Measurements from ENCODE around the gene LARGE1.
A peak's percentile ranks its signal among the peaks of the same experiment; 100 is the strongest.

LARGE1 gene

DNA sequence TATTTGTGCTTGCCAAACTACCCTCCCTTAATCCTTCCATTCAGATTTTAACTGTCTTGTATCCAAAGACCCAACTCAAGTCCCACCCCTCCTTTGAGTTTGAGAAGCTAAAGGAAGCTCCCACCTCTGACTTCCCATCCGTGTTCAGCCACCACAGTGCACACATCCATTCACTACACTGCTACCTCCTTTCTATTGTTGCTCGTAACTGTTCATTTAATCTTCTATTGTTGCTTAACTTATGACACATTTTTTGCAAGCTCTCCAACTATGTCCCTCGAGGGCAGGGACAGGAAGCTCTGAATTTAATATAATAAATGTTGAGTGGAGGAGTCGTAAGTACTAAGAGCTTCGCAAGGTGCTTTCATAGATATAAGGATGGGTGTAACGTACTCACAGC lies 10.4 kb downstream of the LARGE1 start:
- no peak for DNase-seq

DNA sequence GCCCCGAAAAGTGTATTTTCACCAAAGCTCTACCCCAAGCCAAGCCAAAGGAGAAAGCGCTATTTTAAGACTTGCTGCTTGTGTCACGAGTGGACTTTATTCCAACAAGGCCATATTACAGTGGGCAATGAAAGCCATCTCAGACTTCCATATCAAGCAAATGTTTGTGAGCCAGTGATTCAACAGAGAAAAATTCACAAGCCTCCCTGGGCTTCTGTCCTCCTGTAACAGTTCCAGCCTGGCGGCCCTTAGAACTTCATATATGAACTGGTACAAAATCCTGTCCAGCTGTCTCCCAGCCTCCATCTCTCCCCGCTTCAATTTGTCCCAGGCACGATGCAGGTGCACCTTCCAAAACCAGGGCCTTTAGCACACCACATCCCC lies 11.2 kb downstream of the LARGE1 start:
- peak; percentile 70 for DNase-seq

DNA sequence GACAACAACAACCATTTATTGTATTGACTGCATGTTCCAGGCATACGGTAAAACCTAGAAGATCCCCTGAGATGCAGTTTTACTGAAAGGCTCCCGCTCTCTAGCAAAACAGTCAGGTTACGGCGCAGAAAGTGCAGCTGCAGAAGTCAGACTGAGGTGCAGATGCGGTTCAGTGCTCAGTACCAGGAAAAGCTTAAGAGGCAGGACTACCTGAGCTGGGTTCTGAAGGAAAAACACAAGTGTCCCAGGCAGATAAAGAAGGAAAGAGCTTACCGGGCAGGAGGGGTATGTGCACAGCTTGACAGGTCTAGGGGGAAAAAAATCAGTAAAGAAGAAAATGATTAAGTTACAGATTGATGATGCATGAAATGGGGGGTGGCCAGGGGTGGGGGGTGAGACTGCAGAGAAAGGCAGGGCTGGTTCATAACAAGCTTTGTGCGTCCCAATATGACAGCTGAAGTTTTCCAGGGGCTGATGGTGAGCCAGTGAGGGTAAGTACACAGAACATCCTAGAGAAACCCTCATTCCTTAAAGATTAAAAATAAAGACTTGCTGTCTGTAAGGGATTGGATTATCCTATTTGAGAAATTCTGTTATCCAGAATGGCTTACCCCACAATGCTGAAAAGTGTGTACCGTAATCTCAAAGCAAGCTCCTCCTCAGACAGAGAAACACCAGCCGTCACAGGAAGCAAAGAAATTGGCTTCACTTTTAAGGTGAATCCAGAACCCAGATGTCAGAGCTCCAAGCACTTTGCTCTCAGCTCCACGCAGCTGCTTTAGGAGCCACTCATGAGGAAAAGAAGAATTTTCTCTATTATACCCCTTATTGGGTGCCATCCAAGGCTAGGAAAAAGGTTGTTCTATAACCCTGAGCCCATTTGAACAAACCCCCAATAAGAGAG lies 11.9 kb downstream of the LARGE1 start:
- DNase-seq, result no peak

DNA sequence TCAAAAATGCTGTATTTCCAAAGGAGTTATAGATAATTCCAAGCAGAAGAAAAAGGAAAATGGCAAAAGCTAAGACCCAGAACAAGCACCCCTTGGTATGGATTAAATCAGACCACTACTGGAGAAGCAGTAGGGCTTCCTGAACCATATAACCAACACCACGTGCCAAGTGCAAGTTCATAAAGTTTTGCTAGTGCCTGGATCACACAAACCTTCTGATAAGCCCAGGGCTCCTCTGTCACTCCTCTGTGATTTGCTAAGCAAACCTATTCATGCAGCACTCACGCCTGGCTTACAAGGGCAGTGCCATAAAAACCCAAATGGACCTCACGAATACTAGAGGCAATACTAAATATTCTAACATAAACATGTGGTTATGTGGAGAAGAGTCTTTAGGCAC lies 13.3 kb downstream of the LARGE1 start:
- DNase-seq, result no peak

DNA sequence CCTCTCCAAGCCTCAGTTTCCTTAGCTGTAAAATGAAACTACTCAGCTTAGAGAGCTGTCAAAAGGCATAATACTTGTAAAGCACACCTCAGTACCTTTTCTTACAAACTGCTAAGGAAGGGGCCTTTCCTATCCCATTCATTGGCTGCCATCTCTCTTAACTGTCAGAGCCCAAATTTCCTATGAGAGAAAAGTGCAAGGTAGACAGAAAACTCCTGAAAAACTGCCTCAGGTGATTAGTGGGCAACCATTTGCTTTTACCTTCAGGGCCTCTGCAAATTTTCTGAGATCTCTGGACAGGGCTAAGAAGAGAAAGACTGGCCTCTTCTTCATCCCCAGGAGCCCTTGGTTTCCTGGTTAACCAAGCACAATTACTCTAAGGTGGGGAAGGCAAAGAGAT lies 13.8 kb downstream of the LARGE1 start:
- no peak for DNase-seq

DNA sequence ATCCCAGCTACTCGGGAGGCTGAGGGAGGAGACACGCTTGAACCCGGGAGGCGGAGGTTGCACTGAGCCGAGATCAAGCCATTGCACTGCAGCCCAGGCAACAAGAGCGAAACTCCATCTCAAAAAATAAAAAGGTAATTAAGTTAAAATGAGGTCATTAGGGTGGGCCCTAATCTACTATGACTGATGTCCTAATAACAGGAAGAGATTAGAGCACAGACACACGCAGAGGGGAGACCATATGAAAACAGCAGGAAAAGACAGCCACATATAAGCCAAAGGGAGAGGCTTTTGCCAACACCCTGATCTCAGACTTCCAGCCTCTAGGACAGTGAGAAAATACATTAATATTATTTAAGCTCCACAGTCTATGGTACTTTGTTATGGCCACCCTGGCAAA lies 17.3 kb downstream of the LARGE1 start:
- DNase-seq, result no peak

DNA sequence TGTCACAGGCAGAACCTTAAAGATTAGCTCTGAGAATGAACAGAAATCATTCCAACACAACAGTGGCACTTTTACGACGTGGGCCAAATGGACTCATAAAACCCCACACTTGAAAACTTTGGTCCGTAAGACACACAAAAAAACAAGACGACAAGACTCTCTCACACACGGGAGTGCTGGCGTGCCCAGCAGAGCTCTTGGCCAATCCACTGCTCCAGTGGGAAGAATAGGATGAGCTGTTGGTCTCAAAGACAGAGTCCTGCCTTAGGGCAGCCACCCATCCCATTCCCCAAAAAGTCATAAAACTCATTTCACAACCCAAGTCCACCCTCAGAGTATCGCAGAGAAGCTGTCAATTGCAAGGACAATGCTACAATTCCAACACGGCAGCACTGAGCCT lies 18.2 kb downstream of the LARGE1 start:
- no peak for DNase-seq

DNA sequence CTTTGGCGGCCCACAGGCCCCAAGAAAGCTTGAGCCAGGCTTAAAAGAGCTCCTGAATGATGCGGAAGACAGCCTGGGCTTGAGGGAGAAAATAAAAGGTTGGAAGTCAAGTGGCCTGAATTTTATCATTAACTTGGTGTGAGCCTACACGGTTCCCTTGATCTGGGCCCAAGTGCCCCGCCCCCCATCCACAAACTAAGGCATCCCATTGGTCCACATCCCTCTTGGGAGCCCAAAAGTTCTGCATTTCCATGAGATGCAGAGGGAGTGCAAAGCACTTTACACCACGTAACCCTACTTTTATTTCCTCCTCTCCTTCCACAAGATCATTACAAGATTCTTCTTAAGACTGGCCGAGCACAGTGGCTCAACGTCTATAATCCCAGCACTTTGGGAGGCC lies 22.2 kb downstream of the LARGE1 start:
- no peak for DNase-seq

DNA sequence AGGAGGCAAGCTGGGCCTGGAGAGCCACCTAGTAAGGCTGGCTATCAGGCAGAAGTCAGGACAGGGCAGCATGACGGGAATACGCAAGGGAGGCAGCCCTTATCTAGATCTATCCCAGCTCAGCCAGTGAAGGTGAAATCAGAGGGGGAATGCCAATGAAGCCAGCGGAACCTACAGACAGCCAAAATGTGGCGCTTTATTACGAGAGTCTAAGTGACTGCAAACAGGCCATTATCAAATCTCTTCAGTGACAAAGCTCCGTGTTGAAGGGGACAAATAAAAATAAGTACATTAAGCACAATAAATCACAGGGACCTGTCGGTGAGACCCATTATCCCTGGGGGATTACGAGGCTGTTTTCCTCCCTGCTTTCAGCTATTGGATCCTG lies 22.8 kb downstream of the LARGE1 start:
- DNase-seq, result no peak

DNA sequence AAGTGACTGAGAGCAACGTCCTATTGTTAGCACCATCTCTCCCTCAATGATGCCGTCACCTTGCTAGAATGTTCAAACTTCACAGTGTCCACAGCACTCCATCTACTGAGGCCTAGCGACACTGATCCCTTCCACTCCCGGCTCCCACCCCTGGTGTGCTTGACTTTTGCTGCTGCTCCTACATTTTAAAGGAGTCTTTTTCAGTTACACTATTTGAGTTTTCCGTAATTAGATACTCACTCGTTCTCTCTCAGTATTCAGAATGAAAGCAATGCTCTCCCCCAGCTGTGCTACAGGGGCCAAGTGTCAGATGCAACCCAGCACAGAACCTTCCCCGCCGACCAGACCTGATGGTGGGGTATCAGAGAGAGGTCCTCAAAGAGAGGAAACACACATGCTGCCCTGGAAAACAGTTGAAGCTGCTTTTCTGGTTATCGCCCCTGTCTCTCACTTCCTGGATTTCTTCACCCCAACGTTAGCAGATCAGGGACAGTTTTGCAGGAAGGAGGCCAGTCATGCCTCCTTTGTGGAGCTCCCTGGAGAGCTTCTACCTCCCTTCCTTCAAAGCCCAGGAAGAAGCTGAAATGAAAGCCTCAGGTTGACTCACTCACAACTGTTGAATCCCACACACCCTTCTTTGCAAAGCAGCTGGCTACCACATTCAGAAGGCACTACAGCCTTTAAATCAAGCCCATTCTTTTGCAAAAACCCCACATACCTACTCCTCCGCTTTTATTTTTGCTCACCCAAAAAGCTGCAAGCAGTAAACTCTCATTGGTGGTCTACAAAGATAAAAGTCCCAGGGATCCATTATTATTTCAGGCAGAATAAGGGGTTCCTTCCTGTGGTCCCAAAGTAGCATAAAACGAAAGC lies 23.5 kb downstream of the LARGE1 start:
- peak; percentile 53 for DNase-seq

DNA sequence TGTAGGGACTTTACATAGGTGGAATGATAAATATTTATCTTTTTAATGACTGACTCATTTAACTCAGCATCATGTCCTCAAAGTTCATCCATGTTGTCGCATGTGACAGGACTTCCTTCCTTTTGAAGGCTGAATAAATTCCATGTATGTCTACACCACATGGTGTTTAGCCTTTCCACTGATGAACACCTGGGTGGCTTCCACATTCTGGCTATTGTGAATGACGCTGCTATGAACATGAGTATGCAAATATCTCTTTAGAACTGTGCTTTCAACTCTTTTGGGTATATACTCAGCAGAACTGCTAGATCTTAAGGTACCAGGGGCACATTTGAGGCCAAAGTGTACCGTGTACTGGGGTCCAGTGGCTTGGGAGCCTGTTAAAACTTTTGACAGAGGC lies 24.1 kb downstream of the LARGE1 start:
- DNase-seq, result no peak

DNA sequence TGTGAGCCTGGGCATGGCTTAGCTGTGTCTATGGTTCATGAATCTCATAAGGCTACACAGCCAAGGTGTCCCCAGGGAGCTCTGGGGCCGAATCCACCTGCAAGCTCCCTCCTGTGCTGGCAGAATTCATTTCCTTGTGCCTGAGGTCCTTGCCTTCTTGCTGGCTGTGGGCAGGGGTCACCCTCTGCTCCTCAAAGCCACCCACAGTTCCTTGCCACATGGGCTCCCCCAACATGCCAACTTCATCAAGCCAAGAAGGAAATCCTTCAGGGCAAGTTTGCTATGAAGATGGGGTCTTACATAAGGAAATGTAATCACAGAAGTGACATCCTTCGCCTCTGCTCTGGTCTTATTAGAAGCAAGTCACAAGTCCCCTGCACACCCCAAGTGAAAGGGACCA lies 24.8 kb downstream of the LARGE1 start:
- no peak for DNase-seq

DNA sequence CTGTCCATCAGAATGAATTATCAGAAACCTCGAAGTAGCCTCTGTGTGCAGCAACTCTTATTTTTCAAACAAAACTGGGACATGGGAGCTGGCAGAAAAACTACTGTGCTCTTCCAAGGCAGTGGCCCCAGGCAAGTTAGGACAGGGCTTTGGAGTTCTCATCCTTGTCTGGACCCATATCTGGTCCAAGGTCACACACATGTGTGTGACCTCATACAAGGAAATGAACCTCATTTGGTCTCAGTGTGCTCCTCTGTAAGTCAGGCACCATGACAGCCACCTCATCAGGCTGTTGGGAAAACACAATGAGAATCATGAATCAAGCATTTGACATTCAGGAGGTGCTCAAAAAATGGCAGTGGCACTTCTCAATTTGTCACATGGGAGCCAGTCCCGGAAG lies 25.8 kb downstream of the LARGE1 start:
- no peak for DNase-seq

DNA sequence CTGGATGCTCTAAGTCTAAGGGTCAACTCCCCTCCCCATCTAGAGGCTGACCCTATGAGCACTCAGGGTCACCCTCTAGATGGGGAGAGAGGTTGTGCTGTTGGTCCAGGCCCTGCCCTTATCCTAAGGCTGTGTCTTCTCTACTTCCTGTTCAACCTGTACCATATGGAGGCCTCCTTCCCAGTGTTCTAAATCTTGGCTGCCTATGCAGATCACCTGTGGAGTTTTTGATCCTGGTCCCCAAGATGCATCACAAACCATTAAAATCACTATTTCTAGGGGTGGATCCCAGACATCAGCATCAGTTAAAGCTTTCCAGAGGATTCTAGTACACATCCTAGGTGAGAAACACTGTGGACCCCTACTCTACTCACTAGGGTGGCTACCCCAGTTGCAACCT lies 26.2 kb downstream of the LARGE1 start:
- no peak for DNase-seq

DNA sequence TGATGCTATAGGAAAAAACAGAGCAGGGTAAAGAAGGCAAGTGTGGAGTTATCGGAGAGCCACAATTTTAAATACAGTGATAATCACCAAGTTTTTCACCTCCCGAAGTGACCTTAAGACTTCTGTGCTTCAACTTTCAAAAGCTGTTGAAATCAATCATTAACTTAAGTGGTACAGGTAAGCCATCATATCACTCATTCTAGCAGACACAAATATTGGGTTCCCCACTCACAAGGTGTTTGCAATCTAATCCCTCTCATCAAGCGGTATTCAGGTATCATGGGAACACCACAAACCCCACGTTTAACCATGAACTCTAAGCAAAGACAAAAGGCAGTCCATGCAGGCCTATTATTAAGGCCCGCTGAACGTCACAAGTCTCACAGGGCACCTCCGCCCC lies 26.8 kb downstream of the LARGE1 start:
- no peak for DNase-seq

DNA sequence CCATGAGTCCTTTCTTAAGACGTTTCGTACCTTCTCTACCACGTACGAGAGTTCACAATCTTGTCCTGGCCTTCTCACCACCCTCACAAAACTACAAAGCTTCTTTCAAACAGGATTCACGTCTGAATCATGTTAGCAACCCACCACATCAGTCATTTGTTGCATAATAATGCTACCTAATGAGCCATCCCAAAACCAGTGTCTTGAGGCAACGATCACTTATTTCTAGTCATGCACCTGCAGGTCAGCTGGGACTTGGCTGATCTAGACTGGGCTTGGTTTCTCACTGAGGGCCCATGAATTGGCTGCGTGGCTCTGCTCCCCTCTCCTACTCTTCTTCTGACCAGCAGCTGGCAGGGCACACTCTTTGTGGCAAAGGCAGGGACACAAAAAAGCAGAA lies 28.3 kb downstream of the LARGE1 start:
- no peak for DNase-seq

DNA sequence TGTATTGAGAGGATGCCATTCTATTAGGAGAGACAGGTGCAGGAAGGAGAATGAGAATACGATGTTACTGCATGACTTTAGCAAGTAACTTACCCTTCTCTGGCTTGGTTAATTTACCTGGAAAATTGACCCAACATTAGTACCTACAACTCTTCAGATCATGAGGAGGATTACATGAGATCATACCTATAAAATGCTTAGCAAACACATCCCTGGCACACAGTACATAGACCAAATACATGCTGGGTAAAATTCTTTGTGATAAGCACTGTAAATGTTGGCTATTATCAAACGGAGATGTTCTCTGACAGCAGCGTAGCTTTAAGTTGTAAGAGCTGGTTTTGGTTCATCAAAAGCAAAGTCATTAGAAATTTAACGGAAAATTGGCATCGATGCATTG lies 28.8 kb downstream of the LARGE1 start:
- DNase-seq, result no peak

DNA sequence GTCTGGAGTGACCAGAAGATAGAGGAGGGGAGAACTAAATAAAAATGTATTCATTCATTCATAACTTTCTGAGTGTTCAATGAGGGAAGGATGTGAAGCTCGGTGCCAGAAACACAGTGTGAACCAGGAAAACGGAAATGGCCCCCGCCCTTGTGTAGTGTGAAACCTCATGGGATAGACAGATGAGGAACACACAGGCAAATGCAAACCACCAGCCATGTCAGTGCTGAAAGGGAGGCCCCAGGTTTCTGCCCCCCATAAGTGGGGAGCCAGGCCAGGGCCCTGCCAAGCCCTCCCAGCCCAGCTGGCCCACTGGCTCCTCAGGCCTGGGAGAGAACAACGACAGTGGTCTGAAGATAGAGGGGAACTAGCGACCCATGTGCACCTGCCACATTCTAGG lies 30.5 kb downstream of the LARGE1 start:
- no peak for DNase-seq

DNA sequence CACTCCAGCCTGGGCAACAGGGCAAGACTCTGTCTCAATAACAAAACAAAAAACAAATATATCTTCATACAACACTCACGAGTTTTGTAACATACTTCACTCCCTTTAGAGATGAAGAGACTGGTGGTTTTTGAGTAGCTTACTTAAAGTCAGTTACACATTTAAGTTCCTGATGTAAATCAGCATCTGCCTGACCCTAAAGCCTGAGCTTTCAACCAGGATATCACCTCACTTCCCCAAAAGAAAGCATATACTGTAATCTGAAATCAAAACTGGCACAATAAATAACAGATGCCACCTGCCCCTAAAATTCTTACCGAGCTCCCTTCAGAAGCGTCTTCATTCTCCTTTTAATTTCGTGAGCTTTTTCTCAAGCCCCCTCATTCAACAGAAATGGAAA lies 31.5 kb downstream of the LARGE1 start:
- DNase-seq, result no peak

DNA sequence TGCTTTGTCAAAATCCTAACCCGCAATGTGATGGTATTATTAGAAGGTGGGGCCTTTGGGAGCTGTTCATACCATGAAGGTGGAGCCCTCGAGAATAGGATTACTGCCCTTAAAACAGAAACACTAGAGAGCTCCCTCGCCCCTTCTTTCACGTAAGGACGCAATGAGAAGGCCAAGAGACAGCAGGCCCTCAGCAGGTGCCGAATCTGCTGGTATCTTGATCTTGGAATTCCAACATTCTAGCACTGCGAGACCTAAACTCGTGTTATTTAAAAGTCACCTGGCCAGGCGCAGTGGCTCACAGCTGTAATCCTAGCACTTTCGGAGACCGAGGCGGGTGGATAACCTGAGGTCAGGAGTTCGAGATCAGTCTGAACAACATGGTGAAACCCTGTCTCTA lies 33.1 kb downstream of the LARGE1 start:
- DNase-seq, result no peak

DNA sequence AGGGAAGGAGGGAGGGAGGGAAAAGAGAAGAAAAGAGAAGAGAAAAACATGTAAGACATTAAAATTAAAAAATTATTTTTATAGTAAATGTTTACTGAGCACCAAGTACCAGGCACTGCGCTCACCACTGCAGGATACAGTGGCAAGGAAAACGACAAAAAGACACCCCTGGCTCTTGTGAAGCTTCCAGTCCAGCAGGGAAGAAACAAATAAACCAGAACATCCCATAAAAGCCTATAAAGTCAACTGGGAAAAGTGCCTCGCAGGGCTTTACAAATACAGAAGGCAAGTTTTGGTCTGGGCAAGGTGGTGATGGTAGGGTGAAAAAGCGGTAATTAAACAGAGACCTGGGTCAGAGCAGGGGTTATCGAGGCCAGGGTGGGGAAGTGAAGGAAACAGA lies 33.6 kb downstream of the LARGE1 start:
- no peak for DNase-seq

DNA sequence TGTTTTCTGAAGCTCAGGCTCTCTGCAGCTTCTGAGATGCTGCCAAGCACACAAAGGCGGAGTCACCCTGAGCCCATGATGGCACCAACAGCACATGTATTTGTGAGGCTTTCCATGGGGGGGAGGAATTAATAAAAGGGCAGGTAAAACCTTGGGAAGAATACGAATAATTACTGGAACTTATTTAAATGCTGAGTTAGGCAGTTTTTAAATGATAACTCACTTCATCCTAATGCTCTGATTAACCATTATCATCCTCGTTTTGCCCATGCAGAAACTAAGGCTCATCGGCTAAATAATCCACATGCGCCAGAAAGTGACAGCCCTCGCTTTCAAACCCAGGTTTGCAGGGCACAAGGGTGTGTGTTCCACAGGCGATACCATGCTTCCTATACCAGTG lies 35.4 kb downstream of the LARGE1 start:
- DNase-seq, result no peak

DNA sequence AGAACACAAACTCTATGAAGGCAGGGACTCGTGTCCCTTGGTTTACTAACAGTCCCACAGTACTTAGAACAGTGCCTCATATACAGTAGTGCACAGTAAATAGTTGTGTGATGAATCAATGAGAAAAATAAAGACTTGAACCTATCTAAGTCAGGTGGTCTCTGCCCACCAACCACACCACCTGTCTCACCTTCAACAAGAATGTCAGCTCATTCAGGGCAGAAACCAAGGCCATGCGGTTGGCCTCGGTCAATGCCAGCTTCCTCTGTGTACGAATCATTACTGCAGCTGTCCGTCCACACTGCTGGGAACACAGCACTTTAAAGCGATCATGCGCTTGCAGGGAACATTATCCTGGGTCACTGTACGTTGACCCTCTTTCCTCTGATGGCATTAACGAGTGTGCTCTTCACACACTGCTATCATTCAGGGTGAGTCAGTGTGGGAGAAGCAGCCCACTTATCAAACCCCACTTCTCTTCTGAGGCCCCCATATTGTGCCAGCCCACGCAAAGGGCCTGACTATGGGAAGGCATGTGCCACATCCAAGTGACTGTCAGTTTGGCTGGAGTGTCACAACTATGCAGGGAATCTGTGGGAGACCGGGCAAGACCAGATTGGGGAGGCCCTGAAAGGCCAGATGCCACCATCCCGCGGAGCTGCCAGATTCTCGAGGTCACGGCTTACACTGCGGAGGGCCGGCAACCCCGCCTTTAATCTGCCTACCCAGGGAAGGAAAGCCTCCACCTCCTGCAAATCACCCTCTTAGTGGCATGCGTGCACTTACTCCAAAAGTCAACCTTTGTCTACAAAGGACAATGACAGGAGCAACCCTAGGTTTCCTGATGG lies 36.1 kb downstream of the LARGE1 start:
- no peak for DNase-seq
